ENCODE measurements around the gene NFU1. TPM values are rescaled to one million over a fixed set of nuclear protein-coding genes. Genes with fewer than 3 reads are reported as not detected.

The NFU1 gene
- total and polyA plus RNA-seq, 2 of the 13 experiments (the other 11 are each of a cell fraction or from before 2014, with no cell fraction given) = 39.1 to 84.0 TPM

GRCh38 chr2:69386789-69387734 is 50.2 kb downstream of the NFU1 start, which contains the start of gene GFPT1 (continued):
- no peak for TF ChIP-seq ADNP (CRISPR knock-in tag; IDR thresholded peaks at IDR 0.05)
- TF ChIP-seq AKNA (CRISPR knock-in tag; IDR thresholded peaks at IDR 0.05; ENCODE audit: borderline replicate concordance) = no peak
- TF ChIP-seq ZMYM3 (CRISPR knock-in tag; IDR thresholded peaks at IDR 0.05) = peak; percentile 49
- TF ChIP-seq ZNF562 (CRISPR knock-in tag; IDR thresholded peaks at IDR 0.05; ENCODE audit: borderline replicate concordance) = peak; percentile 71; the same call in 1 of the 2 replicates
- no peak for TF ChIP-seq ZNF382 (CRISPR knock-in tag; IDR thresholded peaks at IDR 0.05; ENCODE audit: borderline replicate concordance)
- TF ChIP-seq, protein P1, sequence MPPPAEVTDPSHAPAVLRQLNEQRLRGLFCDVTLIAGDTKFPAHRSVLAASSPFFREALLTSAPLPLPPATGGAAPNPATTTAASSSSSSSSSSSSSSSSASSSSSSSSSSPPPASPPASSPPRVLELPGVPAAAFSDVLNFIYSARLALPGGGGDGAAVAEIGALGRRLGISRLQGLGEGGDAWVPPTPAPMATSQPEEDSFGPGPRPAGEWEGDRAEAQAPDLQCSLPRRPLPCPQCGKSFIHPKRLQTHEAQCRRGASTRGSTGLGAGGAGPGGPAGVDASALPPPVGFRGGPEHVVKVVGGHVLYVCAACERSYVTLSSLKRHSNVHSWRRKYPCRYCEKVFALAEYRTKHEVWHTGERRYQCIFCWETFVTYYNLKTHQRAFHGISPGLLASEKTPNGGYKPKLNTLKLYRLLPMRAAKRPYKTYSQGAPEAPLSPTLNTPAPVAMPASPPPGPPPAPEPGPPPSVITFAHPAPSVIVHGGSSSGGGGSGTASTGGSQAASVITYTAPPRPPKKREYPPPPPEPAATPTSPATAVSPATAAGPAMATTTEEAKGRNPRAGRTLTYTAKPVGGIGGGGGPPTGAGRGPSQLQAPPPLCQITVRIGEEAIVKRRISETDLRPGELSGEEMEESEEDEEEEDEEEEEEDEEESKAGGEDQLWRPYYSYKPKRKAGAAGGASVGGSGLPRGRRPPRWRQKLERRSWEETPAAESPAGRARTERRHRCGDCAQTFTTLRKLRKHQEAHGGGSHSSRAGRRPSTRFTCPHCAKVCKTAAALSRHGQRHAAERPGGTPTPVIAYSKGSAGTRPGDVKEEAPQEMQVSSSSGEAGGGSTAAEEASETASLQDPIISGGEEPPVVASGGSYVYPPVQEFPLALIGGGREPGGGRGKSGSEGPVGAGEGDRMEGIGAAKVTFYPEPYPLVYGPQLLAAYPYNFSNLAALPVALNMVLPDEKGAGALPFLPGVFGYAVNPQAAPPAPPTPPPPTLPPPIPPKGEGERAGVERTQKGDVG (CRISPR knock-in tag; IDR thresholded peaks at IDR 0.05; ENCODE audit: borderline replicate concordance) = peak; percentile 87
- TF ChIP-seq GATA4 (IDR thresholded peaks at IDR 0.05; ENCODE audit: borderline replicate concordance, low read depth) = peak; percentile 81; the same call in 1 of the 2 replicates
- peak; percentile 35; the same call in 1 of the 2 replicates for TF ChIP-seq KLF9 (CRISPR knock-in tag; IDR thresholded peaks at IDR 0.05; ENCODE audit: low read depth)
- no peak for TF ChIP-seq ARNT (IDR thresholded peaks at IDR 0.05)
- TF ChIP-seq ZNF777 (CRISPR knock-in tag; IDR thresholded peaks at IDR 0.05) = peak; percentile 88
- TF ChIP-seq ZBTB44 (CRISPR knock-in tag; IDR thresholded peaks at IDR 0.05) = peak; percentile 54
- no peak for TF ChIP-seq ZNF460 (CRISPR knock-in tag; IDR thresholded peaks at IDR 0.05; ENCODE audit: borderline replicate concordance)
- TF ChIP-seq YY1 (IDR thresholded peaks at IDR 0.05; ENCODE audit: insufficient read depth, insufficient replicate concordance, low read depth, low read length) = peak; percentile 84
- TF ChIP-seq KDM3A (CRISPR knock-in tag; IDR thresholded peaks at IDR 0.05; ENCODE audit: low read depth) = peak; percentile 24; the same call in 1 of the 2 replicates
- peak; percentile 95 for TF ChIP-seq ZC3H13 (CRISPR knock-in tag; IDR thresholded peaks at IDR 0.05)
- no peak; the same call in 1 of the 2 replicates for TF ChIP-seq ZNF138 (CRISPR knock-in tag; IDR thresholded peaks at IDR 0.05; ENCODE audit: low read depth)
- TF ChIP-seq, protein P2, sequence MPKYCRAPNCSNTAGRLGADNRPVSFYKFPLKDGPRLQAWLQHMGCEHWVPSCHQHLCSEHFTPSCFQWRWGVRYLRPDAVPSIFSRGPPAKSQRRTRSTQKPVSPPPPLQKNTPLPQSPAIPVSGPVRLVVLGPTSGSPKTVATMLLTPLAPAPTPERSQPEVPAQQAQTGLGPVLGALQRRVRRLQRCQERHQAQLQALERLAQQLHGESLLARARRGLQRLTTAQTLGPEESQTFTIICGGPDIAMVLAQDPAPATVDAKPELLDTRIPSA (CRISPR knock-in tag; IDR thresholded peaks at IDR 0.05; ENCODE audit: borderline replicate concordance) = peak; percentile 84; the same call in 1 of the 2 replicates
- peak; percentile 57; the same call in 1 of the 2 replicates for TF ChIP-seq CAMTA2 (CRISPR knock-in tag; IDR thresholded peaks at IDR 0.05; ENCODE audit: borderline replicate concordance)

Data from HepG2 (cell line).